ENCODE measurements around the gene ATP2B2. TPM values are rescaled to one million over a fixed set of nuclear protein-coding genes. Genes with fewer than 3 reads are reported as not detected.

The ATP2B2 gene
- total RNA-seq, 4 donors from 2014 or later, result 0.86 to 2.2 (median 1.0) TPM; not detected in 1

- no peak for DNase-seq (ENCODE audit: low spot score in 2 of 2)
- Histone ChIP-seq H3K27me3 (peaks cover 22% of the 10 kb centered on the region), H3K36me3 (no peaks in the 10 kb centered on the region), H3K9me3 (no peaks in the 10 kb centered on the region), H3K4me3 (no peak overlapping the region), H3K4me1 (peaks cover 7% of the 10 kb centered on the region), H3K27ac (no peak overlapping the region)
- 77% methylated on average over 10 of the region's 10 CpGs for WGBS
- TF ChIP-seq EP300 (IDR thresholded peaks at IDR 0.05) (no peak), POLR2AphosphoS5 (IDR thresholded peaks at IDR 0.05) (no peak), POLR2A (IDR thresholded peaks at IDR 0.05) (no peak)
- TF ChIP-seq, protein P1, sequence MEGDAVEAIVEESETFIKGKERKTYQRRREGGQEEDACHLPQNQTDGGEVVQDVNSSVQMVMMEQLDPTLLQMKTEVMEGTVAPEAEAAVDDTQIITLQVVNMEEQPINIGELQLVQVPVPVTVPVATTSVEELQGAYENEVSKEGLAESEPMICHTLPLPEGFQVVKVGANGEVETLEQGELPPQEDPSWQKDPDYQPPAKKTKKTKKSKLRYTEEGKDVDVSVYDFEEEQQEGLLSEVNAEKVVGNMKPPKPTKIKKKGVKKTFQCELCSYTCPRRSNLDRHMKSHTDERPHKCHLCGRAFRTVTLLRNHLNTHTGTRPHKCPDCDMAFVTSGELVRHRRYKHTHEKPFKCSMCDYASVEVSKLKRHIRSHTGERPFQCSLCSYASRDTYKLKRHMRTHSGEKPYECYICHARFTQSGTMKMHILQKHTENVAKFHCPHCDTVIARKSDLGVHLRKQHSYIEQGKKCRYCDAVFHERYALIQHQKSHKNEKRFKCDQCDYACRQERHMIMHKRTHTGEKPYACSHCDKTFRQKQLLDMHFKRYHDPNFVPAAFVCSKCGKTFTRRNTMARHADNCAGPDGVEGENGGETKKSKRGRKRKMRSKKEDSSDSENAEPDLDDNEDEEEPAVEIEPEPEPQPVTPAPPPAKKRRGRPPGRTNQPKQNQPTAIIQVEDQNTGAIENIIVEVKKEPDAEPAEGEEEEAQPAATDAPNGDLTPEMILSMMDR (IDR thresholded peaks at IDR 0.05), result no peak
Observed at GRCh38 chr3:10510086-10510742, 4.8 kb upstream of the ATP2B2 start.

- H3K27me3 ChIP-seq, result peaks cover 31% of the 10 kb centered on the region
Observed at GRCh38 chr3:10509325-10509724, 3.9 kb upstream of the ATP2B2 start.

DNA sequence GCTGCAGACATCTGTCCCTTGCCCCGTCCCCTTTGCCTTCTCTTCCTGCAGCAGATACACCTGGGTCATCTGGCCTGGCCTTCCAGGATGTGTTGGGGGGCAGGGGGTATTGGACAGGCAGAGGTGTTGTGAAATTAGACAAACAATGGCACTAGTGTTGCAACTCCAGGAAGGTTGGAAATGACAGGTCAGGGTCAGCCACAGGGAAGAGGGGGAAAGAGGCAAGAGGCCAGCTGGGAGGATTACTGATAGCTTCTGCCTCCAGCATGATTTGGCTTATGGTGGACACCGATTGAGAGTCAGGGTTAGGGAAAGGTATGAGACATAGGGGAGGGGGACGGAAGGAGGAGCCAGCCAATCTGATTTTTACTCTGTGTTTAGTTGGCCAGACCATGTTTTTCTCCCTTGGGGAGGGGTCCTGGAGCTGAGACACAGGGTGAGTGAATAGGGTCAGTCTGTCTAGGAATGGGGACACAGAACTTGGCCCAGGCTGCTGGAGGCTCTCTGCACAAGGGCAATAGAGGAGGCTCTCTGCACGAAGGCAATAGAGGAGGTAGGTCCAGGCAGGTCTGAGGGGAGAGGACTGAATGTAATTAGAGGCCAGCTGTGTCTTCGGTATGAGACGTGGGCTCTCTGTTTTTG lies 3.4 kb upstream of the ATP2B2 start:
- H3K27me3 ChIP-seq, result peaks cover 34% of the 10 kb centered on the region
- H3K9me3 ChIP-seq, result no peaks in the 10 kb centered on the region
- H3K27ac ChIP-seq, result no peak overlapping the region
- DNase-seq (ENCODE audit: low spot score in 2 of 2), result no peak
- no peak overlapping the region for H3K4me3 ChIP-seq
- H3K36me3 ChIP-seq, result no peaks in the 10 kb centered on the region
- WGBS, result 76% methylated on average over 6 of the region's 6 CpGs
- peaks cover 11% of the 10 kb centered on the region for H3K4me1 ChIP-seq
- TF ChIP-seq, protein P1 (IDR thresholded peaks at IDR 0.05), result no peak
- TF ChIP-seq POLR2AphosphoS5 (IDR thresholded peaks at IDR 0.05) (no peak), POLR2A (IDR thresholded peaks at IDR 0.05) (no peak)

More at GRCh38 chr3:10509325-10509724, 3.9 kb upstream of the ATP2B2 start:
- WGBS, result 83% methylated on average over 7 of the region's 7 CpGs
- no peaks in the 10 kb centered on the region for H3K9me3 ChIP-seq
- no peak overlapping the region for H3K4me3 ChIP-seq
- no peaks in the 10 kb centered on the region for H3K36me3 ChIP-seq
- DNase-seq (ENCODE audit: low spot score in 2 of 2), result no peak
- no peak overlapping the region for H3K27ac ChIP-seq
- TF ChIP-seq POLR2AphosphoS5 (IDR thresholded peaks at IDR 0.05) (no peak), POLR2A (IDR thresholded peaks at IDR 0.05) (no peak), EP300 (IDR thresholded peaks at IDR 0.05) (no peak)
- TF ChIP-seq, protein P1 (IDR thresholded peaks at IDR 0.05), result no peak
- H3K4me1 ChIP-seq, result peaks cover 11% of the 10 kb centered on the region

DNA sequence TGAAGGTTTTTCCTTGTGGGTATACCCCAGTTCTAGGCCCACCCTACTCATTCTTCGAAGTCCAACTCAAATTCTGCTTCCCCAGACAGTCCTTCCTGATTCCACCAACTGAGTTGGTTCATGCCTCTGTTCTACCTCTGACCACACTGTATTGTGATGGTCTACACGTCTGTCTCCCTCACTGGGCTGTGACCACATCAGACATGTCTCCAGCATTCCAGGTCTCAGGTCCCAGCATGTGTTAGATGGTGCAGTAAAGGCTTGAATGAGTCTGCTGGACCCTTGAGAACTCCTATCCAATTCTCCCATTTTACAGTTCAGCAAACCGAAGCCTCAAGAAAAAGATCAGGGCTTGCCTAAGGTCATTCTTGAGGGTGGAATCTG lies 2.8 kb upstream of the ATP2B2 start:
- no peak overlapping the region for H3K27ac ChIP-seq
- no peak for TF ChIP-seq EP300 (IDR thresholded peaks at IDR 0.05)
- TF ChIP-seq, protein P1 (IDR thresholded peaks at IDR 0.05), result no peak
- no peak for TF ChIP-seq POLR2AphosphoS5 (IDR thresholded peaks at IDR 0.05)
- TF ChIP-seq POLR2A (IDR thresholded peaks at IDR 0.05), result no peak
- 85% methylated on average over 3 of the region's 3 CpGs for WGBS
- H3K9me3 ChIP-seq, result no peaks in the 10 kb centered on the region
- peaks cover 11% of the 10 kb centered on the region for H3K4me1 ChIP-seq
- H3K4me3 ChIP-seq, result no peak overlapping the region
- H3K36me3 ChIP-seq, result no peaks in the 10 kb centered on the region
- H3K27me3 ChIP-seq, result peaks cover 39% of the 10 kb centered on the region
- DNase-seq (ENCODE audit: low spot score in 2 of 2), result no peak

DNA sequence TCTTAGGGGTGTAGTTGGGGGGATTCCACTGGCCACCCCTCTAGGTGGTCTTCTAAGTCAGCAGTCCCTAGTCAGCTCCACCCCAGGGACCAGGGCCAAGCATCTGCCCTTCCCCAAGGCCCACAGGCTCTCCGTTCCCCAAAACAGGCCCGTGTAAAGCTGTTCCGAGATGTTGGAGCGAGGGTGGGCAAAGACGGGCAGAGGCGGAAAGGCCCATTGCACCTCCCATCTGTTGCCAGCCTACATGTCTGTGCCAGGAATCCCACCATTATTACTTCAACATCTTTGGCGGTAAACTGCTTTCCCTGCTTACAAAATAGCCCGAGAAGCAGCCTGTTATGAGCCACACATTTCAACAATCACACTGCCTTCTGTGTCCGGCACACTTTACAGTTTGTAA lies 1.9 kb upstream of the ATP2B2 start:
- Histone ChIP-seq H3K4me1 (peaks cover 11% of the 10 kb centered on the region), H3K27ac (no peak overlapping the region), H3K4me3 (no peak overlapping the region), H3K9me3 (no peaks in the 10 kb centered on the region), H3K27me3 (peaks cover 45% of the 10 kb centered on the region), H3K36me3 (no peaks in the 10 kb centered on the region)
- DNase-seq (ENCODE audit: low spot score in 2 of 2), result no peak
- WGBS, result 90% methylated on average over 9 of the region's 9 CpGs
- TF ChIP-seq, protein P1 (IDR thresholded peaks at IDR 0.05), result no peak
- TF ChIP-seq POLR2AphosphoS5 (IDR thresholded peaks at IDR 0.05), result no peak
- TF ChIP-seq EP300 (IDR thresholded peaks at IDR 0.05), result no peak
- TF ChIP-seq POLR2A (IDR thresholded peaks at IDR 0.05), result no peak
